Endothelial cell of umbilical vein (primary cell): Measurements from ENCODE around the gene LCE6A. TPM values are rescaled to one million over a fixed set of nuclear protein-coding genes. Genes with fewer than 3 reads are reported as not detected.

ENCODE experiments used
- BruUV-seq: library from RNA; stranded (reverse); fragments of 400-500 nt; replicated peaks from 2 replicates; lab custom pipeline; 2021; lab: Mats Ljungman, UMichigan
- CTCF ChIA-PET: fragments of 300-600, 350-600 bp; sonication (Branson Sonifier 250); formaldehyde crosslinking; loops from one replicate; lab custom pipeline; 2021; ENCODE audit warnings: antibody characterized with exemption, inconsistent platforms; lab: Charles Lee
- POLR2A ChIA-PET: fragments of 300-600, 350-600 bp; sonication (Branson Sonifier 250); formaldehyde crosslinking; loops from one replicate; lab custom pipeline; 2021; ENCODE audit warnings: antibody characterized with exemption, inconsistent platforms; lab: Charles Lee
- DNase-seq: peaks from one replicate; pipeline ENCODE4 v3.0.0-alpha.2; 2011; ENCODE audit warnings: low read depth, low spot score
- FAIRE-seq: peaks from 2 replicates; lab custom pipeline; 2011; peaks lifted over from hg19 to GRCh38; lab: Jason Lieb, UNC
- H2AFZ ChIP-seq: 2 replicates; pipeline ENCODE4 v1.6.0; 2012; ENCODE audit warnings: low read depth, low read length, control low read depth, inconsistent platforms
- H3K27ac ChIP-seq: 2 replicates; pipeline ENCODE4 v1.5.1; 2011; ENCODE audit warnings: low read depth, mild to moderate bottlenecking, control low read depth, low read length, moderate library complexity; ENCODE audit not compliant: insufficient read depth
- H3K27me3 ChIP-seq, 2 experiments: 2 replicates each; pipeline versions ENCODE4 v1.6.0 to v1.6.1; 2011; ENCODE audit warnings: low read length in 2 of 2, mixed read lengths in 1 of 2; ENCODE audit not compliant: control insufficient read depth in 2 of 2, insufficient read depth in 2 of 2
- H3K36me3 ChIP-seq, 2 experiments: 2 replicates in 1 of 2; 3 replicates in 1 of 2; pipeline ENCODE4 v1.5.1; 2011; ENCODE audit warnings: low read length in 2 of 2, mild to moderate bottlenecking in 1 of 2, moderate library complexity in 1 of 2; ENCODE audit not compliant: control insufficient read depth in 2 of 2, insufficient read depth in 2 of 2; ENCODE audit errors: extremely low read depth in 1 of 2
- H3K4me1 ChIP-seq: 3 replicates; pipeline ENCODE4 v1.5.1; 2011; ENCODE audit warnings: mild to moderate bottlenecking, low read length; ENCODE audit not compliant: control insufficient read depth, insufficient read depth; ENCODE audit errors: extremely low read depth
- H3K4me2 ChIP-seq: 2 replicates; pipeline ENCODE4 v1.6.1; 2011; ENCODE audit warnings: low read length, control low read depth, mixed read lengths; ENCODE audit not compliant: insufficient read depth
- H3K4me3 ChIP-seq, 3 experiments: fragments of 200-600 bp in 1 of 3; sonication (generic), shearing (Covaris generic) in 1 of 3; replicated peaks in 1 of 3; 2 replicates each; pipeline ENCODE4 v1.5.1; 2011 to 2016; ENCODE audit warnings: control low read depth in 3 of 3, low read length in 3 of 3, mild to moderate bottlenecking in 2 of 3, inconsistent platforms in 1 of 3, low read depth in 1 of 3, moderate library complexity in 1 of 3; ENCODE audit not compliant: insufficient read depth in 1 of 3
- H3K79me2 ChIP-seq: 2 replicates; pipeline ENCODE4 v1.6.0; 2012; ENCODE audit warnings: low read length, inconsistent platforms; ENCODE audit not compliant: control insufficient read depth, insufficient read depth
- H3K9ac ChIP-seq: replicated peaks from 2 replicates; pipeline ENCODE3; 2011; ENCODE audit warnings: low read length, control low read depth; ENCODE audit not compliant: insufficient read depth; ENCODE audit errors: extremely low read depth
- H3K9me1 ChIP-seq: replicated peaks from 3 replicates; pipeline ENCODE4 v1.6.0; 2011; ENCODE audit warnings: mild to moderate bottlenecking, low read length; ENCODE audit not compliant: control insufficient read depth, insufficient read depth; ENCODE audit errors: extremely low read depth
- H3K9me3 ChIP-seq: replicated peaks from 2 replicates; pipeline ENCODE4 v1.5.1; 2012; ENCODE audit warnings: low read length, inconsistent platforms; ENCODE audit not compliant: control insufficient read depth, insufficient read depth
- H4K20me1 ChIP-seq: replicated peaks from 2 replicates; pipeline ENCODE3; 2011; ENCODE audit warnings: mild to moderate bottlenecking, low read length; ENCODE audit not compliant: control insufficient read depth, insufficient read depth; ENCODE audit errors: extremely low read depth
- MYC ChIP-seq: IDR thresholded peaks from one replicate; pipeline ENCODE4 v1.6.1; 2011; ENCODE audit warnings: mild to moderate bottlenecking, low read depth, low read length
- dilution Hi-C: fragments of 300-500 bp; cut with MboI; formaldehyde crosslinking; loops from one replicate; pipeline ENCODE4 v1.15.0; 2019; ENCODE audit warnings: low sequenced_read_pairs; ENCODE audit not compliant: extremely low pct_ligation_motif_present
- intact Hi-C: fragments of 100-400 bp; cut with micrococcal nuclease; formaldehyde crosslinking; loops from one replicate; pipeline ENCODE4 v1.10.0; 2022
- polyA plus RNA-seq, 4 experiments: library from polyadenylated mRNA; depleted of rRNA in 3 of 4; stranded (reverse) in 3 of 4; unstranded in 1 of 4; fragments of >200 nt; gene quantifications; 2 replicates each; pipeline versions ENCODE4 v1.2.1 to v1.2.3, GENCODE V29; 2011 to 2012; ENCODE audit warnings: missing spikeins in 1 of 4
- total RNA-seq: library from RNA; stranded (reverse); gene quantifications from 2 replicates; pipeline ENCODE4 v1.2.3, GENCODE V29; 2021

The LCE6A gene
- total and polyA plus RNA-seq, 2 donors (not counting 3 experiments of a cell fraction or from before 2014, with no cell fraction given): not detected

DNA sequence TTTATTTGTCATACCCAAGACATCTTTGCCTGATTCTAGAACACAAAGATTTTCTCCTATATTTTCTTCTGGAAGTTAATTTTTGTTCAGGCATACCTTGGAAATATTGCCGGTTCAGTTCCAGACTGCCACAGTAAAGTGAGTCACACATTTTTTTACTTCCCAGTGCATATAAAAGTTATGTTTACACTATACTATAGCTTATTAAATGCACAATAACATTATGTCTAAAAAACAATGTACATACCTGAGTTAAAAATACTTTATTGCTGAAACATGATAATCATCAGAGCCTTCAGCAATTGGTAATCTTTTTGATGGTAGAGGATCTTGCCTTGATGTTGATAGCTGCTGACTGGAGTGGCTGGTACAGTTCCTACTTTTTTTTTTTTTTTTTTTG, 45.5 kb downstream of the LCE6A start:
- H3K9me3 ChIP-seq: no peaks in the 10 kb centered on the region
- no peak for FAIRE-seq
- no peak overlapping the region for H3K9ac ChIP-seq
- H3K4me3 ChIP-seq: no peak overlapping the region
- ChIA-PET POLR2A (no interaction called here), CTCF (interaction anchor here (1.5 kb wide), 1 partner anchor 18 kb away, joined by 4 read pairs; no protein-coding TSS in a partner anchor)
- DNase-seq: no peak
- no peaks in the 10 kb centered on the region for H4K20me1 ChIP-seq
- H3K4me1 ChIP-seq: no peaks in the 10 kb centered on the region
- H2AFZ ChIP-seq: no peak overlapping the region
- dilution Hi-C loops: no loop called here
- H3K79me2 ChIP-seq: no peaks in the 10 kb centered on the region
- intact Hi-C loops: no loop called here
- no peaks in the 10 kb centered on the region for H3K36me3 ChIP-seq
- no peak for TF ChIP-seq MYC
- H3K9me1 ChIP-seq: no peaks in the 10 kb centered on the region
- H3K4me2 ChIP-seq: no peak overlapping the region
- BruUV-seq: no TSS peak
- H3K27me3 ChIP-seq: no peaks in the 10 kb centered on the region
- H3K27ac ChIP-seq: no peak overlapping the region

Other genes starting within 250 kb of the LCE6A start
- not detected in 2 replicates for gene LCE3C, start 242.6 kb upstream of the LCE6A start, total RNA-seq
- gene LCE3C, start 242.6 kb upstream of the LCE6A start, polyA plus RNA-seq: not detected in 2 replicates
- gene LCE3B, start 229.0 kb upstream of the LCE6A start, total RNA-seq: not detected in 2 replicates
- gene LCE3B, start 229.0 kb upstream of the LCE6A start, polyA plus RNA-seq: not detected in 2 replicates
- not detected in 2 replicates for gene LCE3A, start 219.8 kb upstream of the LCE6A start, total RNA-seq
- gene LCE3A, start 219.8 kb upstream of the LCE6A start, polyA plus RNA-seq: not detected in 2 replicates
- gene LCE2D, start 179.5 kb upstream of the LCE6A start, total RNA-seq: not detected in 2 replicates
- gene LCE2D, start 179.5 kb upstream of the LCE6A start, polyA plus RNA-seq: not detected in 2 replicates
- not detected in 2 replicates for gene LCE2C, start 167.6 kb upstream of the LCE6A start, total RNA-seq
- gene LCE2C, start 167.6 kb upstream of the LCE6A start, polyA plus RNA-seq: not detected in 2 replicates
- not detected in 2 replicates for gene LCE2B, start 156.7 kb upstream of the LCE6A start, total RNA-seq
- not detected in 2 replicates for gene LCE2B, start 156.7 kb upstream of the LCE6A start, polyA plus RNA-seq
- not detected in 2 replicates for gene LCE2A, start 144.5 kb upstream of the LCE6A start, total RNA-seq
- gene LCE2A, start 144.5 kb upstream of the LCE6A start, polyA plus RNA-seq: not detected in 2 replicates
- not detected in 2 replicates for gene LCE4A, start 134.7 kb upstream of the LCE6A start, total RNA-seq
- gene LCE4A, start 134.7 kb upstream of the LCE6A start, polyA plus RNA-seq: not detected in 2 replicates
- gene KPRP, start 84.8 kb upstream of the LCE6A start, total RNA-seq: not detected in 2 replicates
- gene KPRP, start 84.8 kb upstream of the LCE6A start, polyA plus RNA-seq: not detected in 2 replicates
- gene LCE1F, start 67.7 kb upstream of the LCE6A start, total RNA-seq: not detected in 2 replicates
- not detected in 2 replicates for gene LCE1F, start 67.7 kb upstream of the LCE6A start, polyA plus RNA-seq
- not detected in 2 replicates for gene LCE1E, start 56.6 kb upstream of the LCE6A start, total RNA-seq
- not detected in 2 replicates for gene LCE1E, start 56.6 kb upstream of the LCE6A start, polyA plus RNA-seq
- gene LCE1D, start 46.1 kb upstream of the LCE6A start, total RNA-seq: not detected in 2 replicates
- not detected in 2 replicates for gene LCE1D, start 46.1 kb upstream of the LCE6A start, polyA plus RNA-seq
- gene LCE1C, start 36.2 kb upstream of the LCE6A start, total RNA-seq: not detected in 2 replicates
- not detected in 2 replicates for gene LCE1C, start 36.2 kb upstream of the LCE6A start, polyA plus RNA-seq
- not detected in 2 replicates for gene LCE1B, start 30.9 kb upstream of the LCE6A start, total RNA-seq
- gene LCE1B, start 30.9 kb upstream of the LCE6A start, polyA plus RNA-seq: not detected in 2 replicates
- not detected in 2 replicates for gene LCE1A, start 15.4 kb upstream of the LCE6A start, total RNA-seq
- gene LCE1A, start 15.4 kb upstream of the LCE6A start, polyA plus RNA-seq: not detected in 2 replicates
- not detected in 2 replicates for gene LCE7A, start 17.1 kb downstream of the LCE6A start, total RNA-seq
- gene LCE7A, start 17.1 kb downstream of the LCE6A start, polyA plus RNA-seq: not detected in 2 replicates
- not detected in 2 replicates for gene SMCP, start 35.5 kb downstream of the LCE6A start, total RNA-seq
- gene SMCP, start 35.5 kb downstream of the LCE6A start, polyA plus RNA-seq: not detected in 2 replicates
- not detected in 2 replicates for gene IVL, start 65.7 kb downstream of the LCE6A start, total RNA-seq
- not detected in 2 replicates for gene IVL, start 65.7 kb downstream of the LCE6A start, polyA plus RNA-seq
- not detected in 2 replicates for gene SPRR5, start 104.3 kb downstream of the LCE6A start, total RNA-seq
- gene SPRR5, start 104.3 kb downstream of the LCE6A start, polyA plus RNA-seq: not detected in 2 replicates
- not detected in 2 replicates for gene SPRR4, start 127.8 kb downstream of the LCE6A start, total RNA-seq
- not detected in 2 replicates for gene SPRR4, start 127.8 kb downstream of the LCE6A start, polyA plus RNA-seq
- not detected in 2 replicates for gene SPRR1A, start 141.2 kb downstream of the LCE6A start, total RNA-seq
- not detected in 2 replicates for gene SPRR1A, start 141.2 kb downstream of the LCE6A start, polyA plus RNA-seq
- not detected in 2 replicates for gene SPRR3, start 158.9 kb downstream of the LCE6A start, total RNA-seq
- gene SPRR3, start 158.9 kb downstream of the LCE6A start, polyA plus RNA-seq: not detected in 2 replicates
- not detected in 2 replicates for gene SPRR1B, start 188.3 kb downstream of the LCE6A start, total RNA-seq
- gene SPRR1B, start 188.3 kb downstream of the LCE6A start, polyA plus RNA-seq: not detected in 2 replicates
- not detected in 2 replicates for gene SPRR2D, start 198.3 kb downstream of the LCE6A start, total RNA-seq
- gene SPRR2D, start 198.3 kb downstream of the LCE6A start, polyA plus RNA-seq: not detected in 2 replicates
- gene SPRR2A, start 214.7 kb downstream of the LCE6A start, total RNA-seq: not detected in 2 replicates
- gene SPRR2A, start 214.7 kb downstream of the LCE6A start, polyA plus RNA-seq: not detected in 2 replicates
- gene SPRR2B, start 228.8 kb downstream of the LCE6A start, total RNA-seq: not detected in 2 replicates
- gene SPRR2B, start 228.8 kb downstream of the LCE6A start, polyA plus RNA-seq: not detected in 2 replicates